Immature natural killer cell (primary cell): Measurements from ENCODE around the gene SYT1. TPM values are rescaled to one million over a fixed set of nuclear protein-coding genes. Genes with fewer than 3 reads are reported as not detected.
"Not testable (repeated sequence)": the region's sequence is repeated elsewhere in the genome, so short reads cannot be mapped to it uniquely, and the experiment has no call there.

Experiments used
- DNase-seq, 3 donors: peaks; one replicate each; pipeline ENCODE4 v3.0.0; 2022; ENCODE audit warnings: mixed read lengths in 1 of 3
- H3K27ac Mint-ChIP-seq, 6 donors: one replicate each; pipeline ENCODE4 v1.8.0; 2020; ENCODE audit warnings: mixed read lengths in 6 of 6, mild to moderate bottlenecking in 5 of 6, inconsistent platforms in 4 of 6, moderate library complexity in 3 of 6
- H3K27me3 Mint-ChIP-seq, 3 donors: one replicate each; pipeline ENCODE4 v1.8.0; 2020 to 2021; ENCODE audit warnings: low read depth in 3 of 3, mild to moderate bottlenecking in 3 of 3, mixed read lengths in 3 of 3, moderate library complexity in 3 of 3, inconsistent platforms in 1 of 3
- H3K36me3 Mint-ChIP-seq, 3 donors: one replicate each; pipeline ENCODE4 v1.8.0; 2020; ENCODE audit warnings: mixed read lengths in 3 of 3, inconsistent platforms in 2 of 3, mild to moderate bottlenecking in 2 of 3
- H3K4me1 Mint-ChIP-seq, 2 donors: one replicate each; pipeline ENCODE4 v1.8.0; 2020; ENCODE audit warnings: inconsistent platforms in 2 of 2, mild to moderate bottlenecking in 2 of 2, mixed read lengths in 2 of 2, moderate library complexity in 1 of 2
- H3K4me3 Mint-ChIP-seq, 5 donors: one replicate each; pipeline ENCODE4 v1.8.0; 2020; ENCODE audit warnings: mild to moderate bottlenecking in 5 of 5, mixed read lengths in 5 of 5, inconsistent platforms in 3 of 5, moderate library complexity in 3 of 5
- H3K9me3 Mint-ChIP-seq, 6 donors: one replicate each; pipeline ENCODE4 v1.8.0; 2020; ENCODE audit warnings: mild to moderate bottlenecking in 6 of 6, mixed read lengths in 6 of 6, inconsistent platforms in 4 of 6, moderate library complexity in 3 of 6
- polyA plus RNA-seq, 3 donors: library from polyadenylated mRNA; unstranded; fragments of 300-500 nt; fragmentation: Illumina TruSeq; gene quantifications; one replicate each; pipeline ENCODE4 v1.2.3, GENCODE V29; 2021

SYT1 gene
- polyA plus RNA-seq, 3 donors from 2014 or later, result not detected

DNA sequence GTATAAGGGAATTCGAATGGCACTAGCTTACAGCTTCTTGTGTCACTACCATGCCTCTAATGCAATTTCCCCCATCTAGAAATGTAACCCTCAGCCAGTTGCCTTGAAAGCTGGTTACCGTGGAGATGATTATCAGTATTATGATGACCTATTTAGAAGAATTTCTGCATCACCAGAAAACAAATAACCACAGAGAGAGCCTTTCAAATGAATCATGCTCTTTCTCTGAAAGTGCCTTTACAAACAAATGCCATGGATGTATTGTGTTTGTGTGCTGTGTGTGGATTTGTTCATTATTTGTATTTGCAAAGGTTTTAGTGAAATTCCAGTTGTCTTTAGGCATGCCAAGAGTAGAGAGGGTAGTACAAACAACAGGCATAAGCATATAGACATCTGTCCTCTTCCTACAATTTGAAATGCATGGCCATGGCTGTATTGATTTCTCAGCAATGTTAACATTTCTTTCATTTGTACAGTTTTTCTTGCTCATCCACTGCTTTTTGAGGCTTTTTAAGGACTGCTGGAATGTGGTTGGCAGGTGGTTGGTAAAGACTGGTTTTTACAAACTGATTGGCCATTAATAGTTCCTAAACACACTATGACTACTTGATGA is 559.6 kb downstream of the SYT1 start:
- H3K27ac Mint-ChIP-seq, result no peak overlapping the region
- no peaks in the 10 kb centered on the region for H3K36me3 Mint-ChIP-seq
- H3K27me3 Mint-ChIP-seq, result peaks cover 0 to 2% (median 2%) of the 10 kb centered on the region in 3 donors
- H3K4me3 Mint-ChIP-seq, result no peak overlapping the region
- DNase-seq, result no peak
- peaks cover 0 to 4% (median 1%) of the 10 kb centered on the region in 6 donors for H3K9me3 Mint-ChIP-seq
- H3K4me1 Mint-ChIP-seq, result no peaks in the 10 kb centered on the region

DNA sequence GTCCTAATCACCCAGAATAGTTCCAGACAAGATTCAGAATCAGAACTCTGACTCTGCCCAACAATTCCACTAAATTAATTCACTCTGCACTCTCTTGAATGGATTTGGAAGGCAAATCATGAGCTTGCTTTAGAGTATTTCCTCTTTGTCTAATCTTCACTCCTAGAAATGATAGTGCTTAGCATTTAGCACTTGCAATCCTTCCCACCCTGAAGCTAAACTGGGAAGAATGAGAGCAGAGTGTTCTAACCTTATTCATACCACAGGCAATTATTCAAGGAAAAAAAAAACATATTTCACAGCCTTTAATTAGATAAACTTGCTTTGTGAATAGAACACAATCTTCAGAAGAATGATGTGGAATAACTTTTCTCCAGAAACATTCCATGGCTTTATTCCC is 561.5 kb downstream of the SYT1 start:
- Mint-ChIP-seq H3K36me3 (no peaks in the 10 kb centered on the region), H3K4me1 (no peaks in the 10 kb centered on the region), H3K4me3 (no peak overlapping the region), H3K27me3 (peaks cover 0 to 2% (median 2%) of the 10 kb centered on the region in 3 donors), H3K9me3 (peaks cover 0 to 4% (median 1%) of the 10 kb centered on the region in 6 donors), H3K27ac (no peak overlapping the region)
- DNase-seq, result no peak

DNA sequence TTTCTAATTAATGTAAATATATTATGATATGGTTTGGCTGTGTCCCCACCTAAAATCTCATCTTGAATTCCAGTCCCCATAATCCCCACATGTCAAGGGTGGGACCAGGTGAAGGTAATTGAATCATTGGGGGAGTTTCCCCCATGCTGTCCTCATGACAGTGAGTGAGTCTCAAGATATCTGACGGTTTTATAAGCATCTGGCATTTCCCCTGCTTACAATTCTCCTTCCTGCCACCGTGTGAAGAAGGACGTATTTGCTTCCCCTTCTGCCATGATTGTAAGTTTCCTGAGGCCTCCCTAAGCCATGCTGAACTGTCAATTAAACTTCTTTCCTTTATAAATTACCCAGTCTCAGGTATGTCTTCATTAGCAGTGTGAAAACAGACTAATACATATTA is 562.2 kb downstream of the SYT1 start:
- not testable (repeated sequence) for H3K27ac Mint-ChIP-seq, H3K4me3 Mint-ChIP-seq, H3K36me3 Mint-ChIP-seq, H3K27me3 Mint-ChIP-seq, H3K4me1 Mint-ChIP-seq, DNase-seq, H3K9me3 Mint-ChIP-seq

DNA sequence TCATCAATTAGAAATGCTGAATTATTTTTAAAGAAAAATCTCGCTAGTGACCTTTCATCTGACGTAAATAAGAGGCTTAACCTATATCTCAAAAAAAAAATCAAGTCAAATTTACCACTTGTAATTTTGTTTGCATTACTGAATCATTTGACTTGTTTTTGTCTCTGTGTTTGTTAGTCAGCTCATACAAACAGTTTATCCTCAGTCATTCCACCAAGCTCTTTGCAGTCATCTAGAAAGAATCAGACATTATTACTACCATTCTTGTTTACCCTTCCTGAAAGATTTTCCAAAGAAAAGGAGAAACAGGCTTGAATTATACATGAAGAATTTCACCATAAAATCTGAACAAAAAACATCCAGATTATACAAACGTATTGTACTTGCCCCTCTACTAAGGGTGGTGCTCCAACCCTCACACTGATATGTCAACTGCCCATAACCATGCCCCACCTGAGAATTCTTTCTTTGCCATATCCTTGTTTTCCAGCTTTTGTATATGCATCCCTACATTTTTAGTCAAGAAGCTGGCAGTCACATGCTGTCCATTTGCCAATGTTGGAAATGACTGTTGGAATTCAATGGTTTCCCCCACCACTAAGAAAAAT is 569.0 kb downstream of the SYT1 start:
- H3K36me3 Mint-ChIP-seq, result no peaks in the 10 kb centered on the region
- H3K9me3 Mint-ChIP-seq, result peaks cover 0 to 6% (median under 1%) of the 10 kb centered on the region in 6 donors
- H3K27me3 Mint-ChIP-seq, result no peaks in the 10 kb centered on the region
- no peak overlapping the region for H3K4me3 Mint-ChIP-seq
- DNase-seq, result no peak
- no peaks in the 10 kb centered on the region for H3K4me1 Mint-ChIP-seq
- H3K27ac Mint-ChIP-seq, result no peak overlapping the region

DNA sequence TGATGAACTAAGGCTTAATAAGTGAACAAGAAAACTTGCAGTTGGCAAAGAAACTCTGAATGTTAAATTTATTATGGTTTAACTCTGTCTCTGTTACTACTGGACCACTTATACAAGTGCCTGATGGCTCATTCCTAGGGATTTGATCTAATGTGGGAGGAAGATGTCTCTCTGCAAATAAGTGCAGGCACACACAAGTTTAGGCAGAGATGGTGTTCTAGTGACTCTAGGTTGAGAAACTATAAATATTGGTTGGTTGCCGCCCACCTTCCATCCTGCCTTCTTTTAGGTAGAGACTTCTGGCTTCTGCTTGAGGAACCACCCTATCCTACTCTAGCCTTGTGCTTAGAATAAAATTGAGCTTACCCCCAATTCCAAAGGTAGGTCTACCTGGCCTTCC is 570.0 kb downstream of the SYT1 start:
- no peak for DNase-seq
- no peak overlapping the region for H3K27ac Mint-ChIP-seq
- no peaks in the 10 kb centered on the region for H3K4me1 Mint-ChIP-seq
- no peaks in the 10 kb centered on the region for H3K36me3 Mint-ChIP-seq
- peaks cover 0 to 6% (median 0%) of the 10 kb centered on the region in 6 donors for H3K9me3 Mint-ChIP-seq
- H3K27me3 Mint-ChIP-seq, result no peaks in the 10 kb centered on the region
- no peak overlapping the region for H3K4me3 Mint-ChIP-seq

DNA sequence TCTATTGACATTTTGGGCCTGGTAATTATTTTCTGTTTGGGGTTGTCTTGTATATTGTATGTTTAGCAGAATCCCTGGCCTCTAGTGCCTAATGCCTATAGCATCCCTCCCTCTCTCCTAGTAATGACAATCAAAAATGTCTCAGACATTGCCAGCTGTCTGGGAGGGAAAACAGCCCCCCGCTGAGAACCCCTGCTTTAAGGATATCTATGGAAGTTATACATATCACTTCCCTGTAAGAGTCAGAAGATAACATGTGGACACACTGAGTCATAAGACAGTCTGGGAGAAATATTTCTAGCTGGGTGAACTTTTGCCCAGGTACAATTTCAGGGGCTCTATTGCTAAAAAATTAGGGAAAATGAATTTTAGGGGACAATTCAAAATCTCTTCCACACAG is 571.2 kb downstream of the SYT1 start:
- Mint-ChIP-seq H3K4me1 (no peaks in the 10 kb centered on the region), H3K27ac (no peak overlapping the region), H3K9me3 (peaks cover 0 to 6% (median under 1%) of the 10 kb centered on the region in 6 donors), H3K4me3 (no peak overlapping the region), H3K27me3 (no peaks in the 10 kb centered on the region), H3K36me3 (no peaks in the 10 kb centered on the region)
- DNase-seq, result no peak

DNA sequence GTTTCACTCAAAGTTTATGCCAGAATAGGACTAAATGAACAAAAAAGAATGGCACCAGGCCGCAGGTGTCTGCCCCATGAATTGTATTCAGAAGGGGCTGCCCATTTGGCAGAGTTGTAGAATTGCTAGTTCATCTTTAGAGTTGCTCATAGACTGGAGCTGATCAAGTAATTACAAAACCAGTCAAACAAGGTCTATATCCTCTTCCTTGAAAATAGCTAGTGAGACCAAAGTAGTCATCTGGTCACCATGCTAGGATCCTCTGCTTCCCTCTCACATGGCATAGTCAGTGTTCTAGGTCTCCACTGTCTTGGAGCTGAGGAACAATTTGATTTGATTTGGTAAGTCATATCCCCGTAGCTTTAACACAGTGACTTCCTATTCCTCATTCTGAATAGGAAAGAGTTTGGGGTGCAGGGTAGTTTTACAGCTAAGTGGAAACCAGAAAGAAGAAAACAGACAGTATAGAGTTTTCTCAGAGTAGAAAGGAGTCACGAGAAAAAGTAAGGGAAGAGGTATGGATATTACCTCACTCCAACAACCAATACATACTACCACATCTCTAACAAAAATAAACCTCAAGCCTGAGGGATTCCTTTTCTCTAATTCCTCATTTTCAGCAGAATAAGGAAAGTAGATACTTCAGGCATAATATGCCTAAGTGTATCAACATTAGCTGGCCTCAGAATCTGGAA is 574.1 kb downstream of the SYT1 start:
- no peak for DNase-seq
- Mint-ChIP-seq H3K9me3 (peaks cover 0 to 6% (median 4%) of the 10 kb centered on the region in 6 donors), H3K4me3 (no peak overlapping the region), H3K27me3 (no peaks in the 10 kb centered on the region), H3K36me3 (no peaks in the 10 kb centered on the region), H3K27ac (no peak overlapping the region), H3K4me1 (no peaks in the 10 kb centered on the region)

DNA sequence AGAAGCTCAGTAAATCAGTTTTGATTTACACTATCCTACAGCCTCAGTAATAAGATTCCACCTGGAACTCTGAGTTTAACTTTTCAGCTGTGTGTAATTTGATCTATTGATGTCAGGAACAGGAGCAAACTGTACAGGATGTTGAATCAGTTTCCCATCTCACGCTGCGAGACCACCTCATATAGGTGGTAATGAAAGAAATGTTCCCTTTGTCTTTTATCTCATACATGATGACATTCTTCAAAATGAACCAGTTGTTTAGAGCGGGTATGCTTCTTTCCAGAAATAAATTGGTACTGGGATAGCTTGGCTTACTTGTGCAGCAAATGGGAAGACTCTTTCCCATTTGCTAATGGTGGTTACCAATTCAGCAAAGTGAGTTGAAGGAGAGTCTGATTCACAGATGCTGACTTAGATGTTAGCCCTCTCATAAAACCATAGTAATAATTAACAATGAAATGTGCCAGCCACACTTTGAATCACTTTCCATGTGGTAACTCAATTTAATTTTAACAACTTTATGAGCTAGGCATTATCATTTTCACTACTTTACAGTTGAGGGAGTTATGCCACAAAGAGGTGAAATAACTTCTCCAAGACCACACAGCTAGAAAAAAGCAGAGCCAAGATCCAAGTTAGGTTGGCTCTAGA is 574.7 kb downstream of the SYT1 start:
- H3K9me3 Mint-ChIP-seq, result peaks cover 0 to 6% (median 4%) of the 10 kb centered on the region in 6 donors
- H3K4me1 Mint-ChIP-seq, result no peaks in the 10 kb centered on the region

DNA sequence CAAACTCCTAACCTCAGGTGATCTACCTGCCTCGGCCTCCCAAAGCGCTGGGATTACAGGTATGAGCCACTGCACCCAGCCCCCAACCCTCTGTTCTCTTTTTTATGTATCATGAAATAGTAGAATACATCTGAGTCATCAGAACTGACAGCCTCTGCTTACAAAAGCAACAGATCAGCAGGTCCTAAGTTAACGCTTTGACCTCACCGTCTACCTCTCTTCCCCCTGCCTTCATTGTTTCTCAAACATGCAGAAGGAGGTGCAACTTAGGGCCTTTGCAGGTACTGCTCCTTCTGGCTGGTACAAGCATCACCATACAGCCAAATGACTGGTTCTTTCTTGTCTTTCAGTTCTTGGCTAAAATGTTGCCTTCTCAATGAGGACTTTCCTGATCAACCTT is 577.0 kb downstream of the SYT1 start:
- Mint-ChIP-seq H3K27ac (no peak overlapping the region), H3K36me3 (no peaks in the 10 kb centered on the region), H3K4me1 (no peaks in the 10 kb centered on the region), H3K4me3 (no peak overlapping the region), H3K9me3 (peaks cover 0 to 5% (median 1%) of the 10 kb centered on the region in 6 donors), H3K27me3 (no peaks in the 10 kb centered on the region)
- no peak for DNase-seq

More for the DNA sequence above, 574.7 kb downstream of the SYT1 start:
- Mint-ChIP-seq H3K36me3 (no peaks in the 10 kb centered on the region), H3K27ac (no peak overlapping the region), H3K27me3 (no peaks in the 10 kb centered on the region), H3K4me3 (no peak overlapping the region)
- DNase-seq, result no peak

DNA sequence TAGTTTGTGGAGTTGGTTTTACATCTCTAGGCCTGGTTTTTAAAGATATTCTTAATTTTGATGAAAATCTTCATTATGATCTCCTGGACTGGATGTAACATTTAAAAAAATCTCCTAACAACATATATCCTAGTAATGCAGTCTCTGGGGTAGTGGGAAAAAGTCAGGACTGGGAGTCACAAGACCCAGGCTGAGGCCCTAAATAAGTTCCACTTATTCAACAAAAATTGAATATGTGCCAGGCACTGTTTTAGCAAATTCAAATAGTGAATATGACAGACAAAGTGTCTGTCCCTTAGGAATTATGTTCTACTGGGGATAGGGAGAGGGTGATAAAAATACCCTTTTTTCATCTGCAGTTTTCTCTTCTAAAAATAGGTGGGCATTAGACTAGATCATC is 577.8 kb downstream of the SYT1 start:
- H3K4me3 Mint-ChIP-seq, result no peak overlapping the region
- no peaks in the 10 kb centered on the region for H3K4me1 Mint-ChIP-seq
- DNase-seq, result no peak
- no peaks in the 10 kb centered on the region for H3K27me3 Mint-ChIP-seq
- no peaks in the 10 kb centered on the region for H3K36me3 Mint-ChIP-seq
- H3K9me3 Mint-ChIP-seq, result peaks cover 0 to 5% (median 1%) of the 10 kb centered on the region in 6 donors
- no peak overlapping the region for H3K27ac Mint-ChIP-seq

DNA sequence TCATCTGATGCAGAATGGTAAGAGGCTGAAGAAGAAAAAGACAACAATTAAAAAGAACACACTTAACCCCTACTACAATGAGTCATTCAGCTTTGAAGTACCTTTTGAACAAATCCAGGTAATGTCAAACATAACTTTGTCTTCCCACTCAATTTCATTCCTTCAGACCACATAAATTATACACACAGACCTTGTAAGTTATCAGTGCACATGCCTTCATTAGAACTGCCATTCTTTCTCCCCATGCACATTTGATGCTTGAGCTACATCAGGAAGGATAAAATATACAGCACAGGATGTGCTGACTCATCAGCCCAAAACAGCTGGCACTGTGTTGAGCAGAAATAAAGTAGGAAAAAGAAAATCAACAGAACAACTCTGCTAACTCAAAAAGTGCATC is 579.5 kb downstream of the SYT1 start:
- Mint-ChIP-seq H3K4me3 (no peak overlapping the region), H3K36me3 (no peaks in the 10 kb centered on the region), H3K27me3 (no peaks in the 10 kb centered on the region), H3K4me1 (no peaks in the 10 kb centered on the region), H3K9me3 (peaks cover 0 to 5% (median 1%) of the 10 kb centered on the region in 6 donors), H3K27ac (no peak overlapping the region)
- DNase-seq, result no peak

DNA sequence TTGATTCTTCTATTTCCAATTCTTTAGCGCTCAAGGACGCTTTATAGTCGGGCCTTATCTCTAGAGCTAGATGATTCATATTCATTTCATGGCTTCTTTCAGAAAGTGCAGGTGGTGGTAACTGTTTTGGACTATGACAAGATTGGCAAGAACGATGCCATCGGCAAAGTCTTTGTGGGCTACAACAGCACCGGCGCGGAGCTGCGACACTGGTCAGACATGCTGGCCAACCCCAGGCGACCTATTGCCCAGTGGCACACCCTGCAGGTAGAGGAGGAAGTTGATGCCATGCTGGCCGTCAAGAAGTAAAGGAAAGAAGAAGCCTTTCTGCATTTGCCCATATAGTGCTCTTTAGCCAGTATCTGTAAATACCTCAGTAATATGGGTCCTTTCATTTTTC is 584.2 kb downstream of the SYT1 start:
- H3K4me1 Mint-ChIP-seq, result no peaks in the 10 kb centered on the region
- no peak overlapping the region for H3K27ac Mint-ChIP-seq
- H3K36me3 Mint-ChIP-seq, result no peaks in the 10 kb centered on the region
- no peaks in the 10 kb centered on the region for H3K27me3 Mint-ChIP-seq
- H3K4me3 Mint-ChIP-seq, result no peak overlapping the region
- peaks cover 0 to 4% (median 0%) of the 10 kb centered on the region in 6 donors for H3K9me3 Mint-ChIP-seq
- DNase-seq, result no peak

DNA sequence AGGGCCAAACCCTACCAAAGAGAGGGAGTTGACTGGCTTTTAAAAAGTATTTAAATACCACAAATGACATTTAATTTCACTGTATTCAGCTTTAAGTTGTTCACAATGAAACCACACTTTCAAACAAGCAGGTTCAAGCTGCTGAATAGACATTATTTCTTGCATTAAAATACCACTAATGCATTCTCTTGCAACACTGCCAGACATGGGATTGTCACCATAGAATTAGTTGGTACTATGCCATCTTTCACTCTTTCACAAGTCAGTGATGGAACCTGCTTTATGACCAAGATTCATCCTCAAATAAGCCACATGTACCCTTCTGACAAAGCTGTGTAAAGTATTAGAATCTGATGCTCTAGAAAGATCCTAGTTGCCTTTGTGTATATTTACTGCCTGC is 586.8 kb downstream of the SYT1 start:
- DNase-seq, result no peak
- H3K9me3 Mint-ChIP-seq, result peaks cover 0 to 2% (median 0%) of the 10 kb centered on the region in 6 donors
- peaks cover 0 to 2% (median 0%) of the 10 kb centered on the region in 3 donors for H3K27me3 Mint-ChIP-seq
- H3K4me1 Mint-ChIP-seq, result no peaks in the 10 kb centered on the region
- no peaks in the 10 kb centered on the region for H3K36me3 Mint-ChIP-seq
- no peak overlapping the region for H3K4me3 Mint-ChIP-seq
- H3K27ac Mint-ChIP-seq, result no peak overlapping the region

DNA sequence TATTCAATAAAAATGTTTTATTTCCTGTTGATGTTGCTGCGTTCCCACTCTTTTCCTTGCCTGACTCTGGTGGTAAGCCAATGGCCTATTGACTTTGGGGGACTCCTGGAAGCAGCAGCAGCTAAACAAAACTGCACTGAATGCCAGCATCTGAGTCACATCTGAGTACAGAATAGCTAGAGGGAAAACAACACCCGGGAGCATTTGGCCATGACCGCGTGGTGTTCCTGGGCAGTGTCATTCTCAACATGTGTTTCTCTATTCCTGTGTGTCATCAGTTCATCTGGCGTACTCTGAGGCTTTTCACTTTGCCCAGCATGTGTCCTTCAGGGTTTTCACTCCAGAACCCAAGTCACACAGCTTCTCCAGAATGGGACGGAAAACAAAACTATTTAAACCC is 587.4 kb downstream of the SYT1 start:
- no peak overlapping the region for H3K4me3 Mint-ChIP-seq
- peaks cover 0 to 2% (median 0%) of the 10 kb centered on the region in 3 donors for H3K27me3 Mint-ChIP-seq
- peaks cover 0 to 2% (median 0%) of the 10 kb centered on the region in 6 donors for H3K9me3 Mint-ChIP-seq
- H3K36me3 Mint-ChIP-seq, result no peaks in the 10 kb centered on the region
- H3K4me1 Mint-ChIP-seq, result no peaks in the 10 kb centered on the region
- H3K27ac Mint-ChIP-seq, result no peak overlapping the region
- no peak for DNase-seq
